DND-41 (cell line): ENCODE data around the gene DNAJB4.
"Not testable (repeated sequence)": the region's sequence is repeated elsewhere in the genome, so short reads cannot be mapped to it uniquely, and the experiment has no call there.

Experiments
- EZH2 ChIP-seq: IDR thresholded peaks from 3 replicates; pipeline ENCODE4 v1.6.1; 2012; ENCODE audit warnings: borderline replicate concordance, low read depth, mild to moderate bottlenecking, moderate library complexity, low read length, inconsistent platforms; ENCODE audit not compliant: severe bottlenecking
- TF ChIP-seq, protein P1 (sequence below): IDR thresholded peaks from 2 replicates; pipeline ENCODE4 v1.5.1; 2012; ENCODE audit warnings: borderline replicate concordance, low read length, moderate library complexity, mild to moderate bottlenecking; ENCODE audit not compliant: poor library complexity, severe bottlenecking; ENCODE audit errors: extremely low read depth

DNA sequence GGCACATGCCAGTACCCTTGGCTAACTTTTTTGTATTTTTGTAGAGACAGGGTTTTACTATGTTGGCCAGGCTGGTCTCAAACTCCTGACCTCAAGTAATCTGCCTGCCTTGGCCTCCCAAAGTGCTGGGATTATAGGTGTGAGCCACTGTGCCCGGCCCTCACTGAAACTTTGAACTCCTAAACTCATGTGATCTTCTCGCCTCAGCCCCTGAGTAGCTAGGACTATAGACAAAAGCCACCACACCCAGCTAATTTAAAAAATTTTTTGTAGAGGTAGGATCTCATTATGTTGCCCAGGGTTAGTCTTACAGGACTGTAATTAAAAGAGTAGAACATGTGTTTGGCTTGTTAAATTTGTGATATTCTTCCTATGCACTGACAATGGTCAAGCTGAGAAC lies 60.1 kb downstream of the DNAJB4 start:
- TF ChIP-seq, protein P1, sequence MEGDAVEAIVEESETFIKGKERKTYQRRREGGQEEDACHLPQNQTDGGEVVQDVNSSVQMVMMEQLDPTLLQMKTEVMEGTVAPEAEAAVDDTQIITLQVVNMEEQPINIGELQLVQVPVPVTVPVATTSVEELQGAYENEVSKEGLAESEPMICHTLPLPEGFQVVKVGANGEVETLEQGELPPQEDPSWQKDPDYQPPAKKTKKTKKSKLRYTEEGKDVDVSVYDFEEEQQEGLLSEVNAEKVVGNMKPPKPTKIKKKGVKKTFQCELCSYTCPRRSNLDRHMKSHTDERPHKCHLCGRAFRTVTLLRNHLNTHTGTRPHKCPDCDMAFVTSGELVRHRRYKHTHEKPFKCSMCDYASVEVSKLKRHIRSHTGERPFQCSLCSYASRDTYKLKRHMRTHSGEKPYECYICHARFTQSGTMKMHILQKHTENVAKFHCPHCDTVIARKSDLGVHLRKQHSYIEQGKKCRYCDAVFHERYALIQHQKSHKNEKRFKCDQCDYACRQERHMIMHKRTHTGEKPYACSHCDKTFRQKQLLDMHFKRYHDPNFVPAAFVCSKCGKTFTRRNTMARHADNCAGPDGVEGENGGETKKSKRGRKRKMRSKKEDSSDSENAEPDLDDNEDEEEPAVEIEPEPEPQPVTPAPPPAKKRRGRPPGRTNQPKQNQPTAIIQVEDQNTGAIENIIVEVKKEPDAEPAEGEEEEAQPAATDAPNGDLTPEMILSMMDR = not testable (repeated sequence)
- TF ChIP-seq EZH2 = not testable (repeated sequence)
